Esophagus muscularis mucosa (tissue), 3 donors: Measurements from ENCODE around the gene RRP12.

Source experiments
- EP300 ChIP-seq: sonication (generic); formaldehyde crosslinking; IDR thresholded peaks from one replicate; pipeline ENCODE4 v1.6.1; 2017; ENCODE audit warnings: antibody characterized with exemption
- TF ChIP-seq, protein P1 (sequence below), 3 experiments: fragments of 200-600 bp in 2 of 3; fragments of 450-650 bp in 1 of 3; sonication (generic) in 2 of 3; IDR thresholded peaks; one replicate each; pipeline ENCODE4 v1.5.1; 2017 to 2019; ENCODE audit warnings: antibody characterized with exemption in 3 of 3, mild to moderate bottlenecking in 2 of 3, moderate library complexity in 1 of 3

GRCh38 chr10:97428572-97428981 is 27.4 kb upstream of the RRP12 start:
- TF ChIP-seq, protein P1, sequence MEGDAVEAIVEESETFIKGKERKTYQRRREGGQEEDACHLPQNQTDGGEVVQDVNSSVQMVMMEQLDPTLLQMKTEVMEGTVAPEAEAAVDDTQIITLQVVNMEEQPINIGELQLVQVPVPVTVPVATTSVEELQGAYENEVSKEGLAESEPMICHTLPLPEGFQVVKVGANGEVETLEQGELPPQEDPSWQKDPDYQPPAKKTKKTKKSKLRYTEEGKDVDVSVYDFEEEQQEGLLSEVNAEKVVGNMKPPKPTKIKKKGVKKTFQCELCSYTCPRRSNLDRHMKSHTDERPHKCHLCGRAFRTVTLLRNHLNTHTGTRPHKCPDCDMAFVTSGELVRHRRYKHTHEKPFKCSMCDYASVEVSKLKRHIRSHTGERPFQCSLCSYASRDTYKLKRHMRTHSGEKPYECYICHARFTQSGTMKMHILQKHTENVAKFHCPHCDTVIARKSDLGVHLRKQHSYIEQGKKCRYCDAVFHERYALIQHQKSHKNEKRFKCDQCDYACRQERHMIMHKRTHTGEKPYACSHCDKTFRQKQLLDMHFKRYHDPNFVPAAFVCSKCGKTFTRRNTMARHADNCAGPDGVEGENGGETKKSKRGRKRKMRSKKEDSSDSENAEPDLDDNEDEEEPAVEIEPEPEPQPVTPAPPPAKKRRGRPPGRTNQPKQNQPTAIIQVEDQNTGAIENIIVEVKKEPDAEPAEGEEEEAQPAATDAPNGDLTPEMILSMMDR (IDR thresholded peaks at IDR 0.05) = no peak
- no peak for TF ChIP-seq EP300
